LNCaP clone FGC (cell line): Measurements from ENCODE around the gene SOX18.

Source experiments
- DNase-seq: peaks from one replicate; pipeline ENCODE4 v3.0.0-alpha.2; 2011; ENCODE audit warnings: low read depth
- H3K4me3 ChIP-seq: 2 replicates; pipeline ENCODE4 v1.5.1; 2011; ENCODE audit warnings: mild to moderate bottlenecking, low read depth, low read length, control low read depth
- TF ChIP-seq, protein P1 (sequence below): IDR thresholded peaks from 2 replicates; pipeline ENCODE4 v1.5.1; 2012; ENCODE audit warnings: mild to moderate bottlenecking; ENCODE audit not compliant: control insufficient read depth, insufficient read depth; ENCODE audit errors: extremely low read depth

SOX18 gene

GRCh38 chr20:64071341-64072332 lies 22.2 kb upstream of the SOX18 start:
- TF ChIP-seq, protein P1, sequence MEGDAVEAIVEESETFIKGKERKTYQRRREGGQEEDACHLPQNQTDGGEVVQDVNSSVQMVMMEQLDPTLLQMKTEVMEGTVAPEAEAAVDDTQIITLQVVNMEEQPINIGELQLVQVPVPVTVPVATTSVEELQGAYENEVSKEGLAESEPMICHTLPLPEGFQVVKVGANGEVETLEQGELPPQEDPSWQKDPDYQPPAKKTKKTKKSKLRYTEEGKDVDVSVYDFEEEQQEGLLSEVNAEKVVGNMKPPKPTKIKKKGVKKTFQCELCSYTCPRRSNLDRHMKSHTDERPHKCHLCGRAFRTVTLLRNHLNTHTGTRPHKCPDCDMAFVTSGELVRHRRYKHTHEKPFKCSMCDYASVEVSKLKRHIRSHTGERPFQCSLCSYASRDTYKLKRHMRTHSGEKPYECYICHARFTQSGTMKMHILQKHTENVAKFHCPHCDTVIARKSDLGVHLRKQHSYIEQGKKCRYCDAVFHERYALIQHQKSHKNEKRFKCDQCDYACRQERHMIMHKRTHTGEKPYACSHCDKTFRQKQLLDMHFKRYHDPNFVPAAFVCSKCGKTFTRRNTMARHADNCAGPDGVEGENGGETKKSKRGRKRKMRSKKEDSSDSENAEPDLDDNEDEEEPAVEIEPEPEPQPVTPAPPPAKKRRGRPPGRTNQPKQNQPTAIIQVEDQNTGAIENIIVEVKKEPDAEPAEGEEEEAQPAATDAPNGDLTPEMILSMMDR = no peak
- H3K4me3 ChIP-seq = no peak overlapping the region
- no peak for DNase-seq

- H3K4me3 ChIP-seq = no peak overlapping the region
- no peak for DNase-seq
- TF ChIP-seq, protein P1 = no peak
These were observed 21.0 kb upstream of the SOX18 start for GRCh38 chr20:64070244-64070993.

- DNase-seq = no peak
- no peak overlapping the region for H3K4me3 ChIP-seq
- TF ChIP-seq, protein P1 = peak; percentile 65
These were observed 20.3 kb upstream of the SOX18 start for GRCh38 chr20:64069614-64070243.

DNA sequence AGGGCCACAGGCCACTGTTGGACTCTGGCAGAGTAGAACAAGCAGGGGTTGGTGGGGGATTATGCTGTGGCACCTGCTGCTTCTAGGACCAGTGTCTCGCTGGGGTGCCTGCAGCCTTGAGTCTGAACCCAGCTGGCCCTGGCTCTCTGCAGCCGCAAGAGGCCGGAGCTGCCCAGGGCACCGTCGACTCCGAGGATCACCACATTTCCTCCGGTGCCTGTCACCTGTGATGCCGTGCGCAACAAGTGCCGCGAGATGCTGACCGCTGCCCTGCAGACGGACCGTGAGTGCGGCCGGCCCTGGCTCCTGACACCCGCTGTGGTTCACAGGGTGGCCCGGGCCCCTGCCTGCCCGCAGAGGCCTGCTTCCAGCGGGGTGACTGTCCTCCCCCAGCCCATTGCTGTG lies 19.8 kb upstream of the SOX18 start:
- DNase-seq = no peak
- TF ChIP-seq, protein P1 = no peak

DNA sequence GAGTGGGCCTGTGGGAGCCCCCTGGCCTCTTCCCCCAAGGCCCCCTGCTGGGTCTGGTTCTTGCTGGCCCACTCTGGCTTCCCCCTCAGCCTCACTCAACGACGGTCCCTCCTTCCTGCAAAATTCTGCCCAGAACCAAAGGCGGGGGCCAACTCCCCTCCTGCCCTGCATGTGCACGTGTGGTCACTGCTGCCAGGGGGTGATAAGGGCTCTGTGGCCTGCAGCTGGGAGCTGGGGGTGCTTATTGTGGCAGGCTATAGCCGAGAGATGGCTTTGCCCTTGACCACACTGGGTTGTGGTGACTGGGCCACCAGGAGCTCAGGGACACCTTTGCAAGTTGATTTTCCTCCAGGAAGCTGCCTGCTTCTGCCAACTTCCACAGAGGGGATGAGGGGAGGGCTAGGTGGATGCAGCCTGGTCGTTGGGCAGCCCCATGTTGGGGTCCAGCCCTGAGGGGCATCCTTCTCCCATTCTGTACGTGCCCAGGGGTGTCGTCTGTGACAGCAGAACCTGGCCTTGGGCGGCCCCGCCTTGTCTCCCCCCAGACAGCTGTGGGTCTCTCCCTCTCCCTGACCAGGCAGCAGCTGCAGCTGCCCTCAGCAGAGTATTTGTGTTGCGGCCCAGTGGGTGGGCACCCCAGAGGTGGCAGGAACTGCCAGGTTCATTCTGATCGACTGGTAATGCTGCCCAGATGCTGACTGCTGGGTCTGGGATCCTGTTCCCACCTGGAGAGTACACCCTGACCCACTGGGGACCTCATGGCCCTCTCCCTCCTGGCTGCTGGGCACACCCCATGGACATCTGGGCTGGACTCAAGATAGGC lies 19.2 kb upstream of the SOX18 start:
- TF ChIP-seq, protein P1 = no peak
- no peak overlapping the region for H3K4me3 ChIP-seq
- DNase-seq = no peak

More for the DNA sequence above, 19.8 kb upstream of the SOX18 start:
- H3K4me3 ChIP-seq = no peak overlapping the region

DNA sequence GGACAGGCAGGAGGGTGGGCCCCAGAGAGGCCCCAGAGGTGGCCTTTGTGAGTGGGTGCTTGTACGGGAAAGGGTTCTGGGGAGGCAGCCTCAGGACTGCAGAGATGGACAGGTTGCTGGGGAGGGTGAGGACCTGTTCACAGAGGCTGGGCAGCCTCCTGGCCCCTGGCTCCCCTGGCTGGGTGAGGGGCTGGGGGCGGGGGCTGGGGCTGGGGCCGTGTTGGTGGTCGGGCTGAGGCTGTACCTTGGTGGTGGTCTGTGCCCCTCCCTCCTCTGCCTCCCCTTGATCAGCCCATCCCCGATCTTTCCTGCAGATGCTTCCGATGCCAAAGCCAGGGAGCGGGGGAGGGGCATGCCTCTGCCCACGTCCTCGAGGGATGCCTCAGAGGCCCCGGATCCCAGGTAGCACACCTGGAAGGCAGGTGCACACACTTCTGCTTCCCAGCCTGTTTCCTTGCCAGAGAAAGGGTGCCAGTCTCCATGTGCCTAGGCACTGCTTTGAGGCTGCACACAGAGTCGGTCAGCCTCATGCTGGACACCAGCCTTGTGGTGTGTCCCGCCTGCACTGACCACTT lies 18.4 kb upstream of the SOX18 start:
- no peak overlapping the region for H3K4me3 ChIP-seq
- DNase-seq = no peak
- TF ChIP-seq, protein P1 = no peak
